ENCODE data around the gene GASK1B.

The GASK1B gene

DNA sequence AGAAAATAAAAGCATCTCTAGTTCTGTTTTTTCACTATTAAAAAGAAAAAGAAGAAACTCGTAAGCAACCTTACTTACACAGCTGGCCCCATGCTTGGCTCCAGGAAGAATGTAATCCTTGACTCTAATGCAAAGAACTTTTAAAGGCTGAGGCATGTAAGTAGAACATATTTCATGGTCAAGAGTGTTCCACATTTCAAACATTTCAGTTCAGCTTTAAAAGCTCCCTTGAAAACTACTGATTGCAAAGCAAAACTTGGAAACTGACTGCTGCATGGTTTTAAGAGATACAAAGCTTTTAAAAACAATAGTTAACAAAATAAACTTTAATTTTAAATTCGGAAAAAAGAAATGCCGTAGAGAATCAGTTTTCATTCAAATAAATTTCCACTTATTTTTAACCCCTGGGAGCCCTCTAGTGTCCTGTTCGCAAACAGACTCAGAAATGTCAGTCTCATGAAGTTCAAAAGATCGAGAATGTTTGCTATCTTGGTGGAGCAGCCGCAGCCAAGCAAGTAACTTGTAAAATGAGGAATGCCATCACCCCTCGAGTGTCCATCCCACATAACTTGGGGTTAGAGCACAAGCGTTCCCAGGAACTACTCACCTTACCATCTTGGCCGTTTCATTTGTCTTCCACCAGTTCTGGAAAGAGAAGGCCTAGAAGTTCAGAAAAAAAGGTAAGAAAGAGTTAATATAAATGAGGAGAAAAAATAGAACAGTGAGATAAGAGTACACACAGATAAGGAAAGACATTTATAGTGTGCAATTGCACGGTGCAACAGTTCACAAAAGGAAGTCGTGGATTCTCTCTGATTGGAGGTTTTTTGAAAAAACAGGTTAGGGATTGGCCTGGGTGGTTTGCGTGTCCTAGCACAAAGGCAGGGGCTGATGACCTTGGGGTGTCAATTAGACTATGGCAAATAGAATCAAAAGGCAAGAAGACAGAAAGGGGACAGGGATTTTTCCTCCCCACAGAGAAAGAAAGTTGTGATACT lies at the start of gene GASK1B:
Gene GASK1B (minus strand): TSS at position 765 of the 998 bp plus-strand sequence. CDS start 1,650 bp downstream, outside the sequence.
- no peak within 1 kb of the TSS for H3K27ac Mint-ChIP-seq

DNA sequence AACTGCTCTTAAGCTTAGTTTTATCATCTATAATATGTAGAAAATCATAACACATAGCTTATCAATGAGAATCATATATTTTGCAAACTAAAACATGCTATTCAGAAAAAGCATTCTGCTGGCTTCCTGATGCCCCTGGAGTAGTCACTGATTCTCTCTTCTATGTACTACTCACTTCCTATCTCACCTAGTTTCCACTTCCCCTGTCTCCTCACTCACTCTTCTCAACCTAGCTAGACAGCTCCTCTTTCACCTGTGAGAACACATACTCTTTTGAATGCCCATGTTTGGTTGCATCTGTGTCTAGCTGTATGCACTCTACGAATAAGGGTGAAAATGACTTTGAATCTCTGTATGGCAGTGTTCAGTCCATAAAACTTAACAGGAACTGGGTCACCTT lies 46.8 kb upstream of the GASK1B start:
- Mint-ChIP-seq H3K4me1 (ENCODE audit: low read depth) (no peaks in the 10 kb centered on the region), H3K27ac (no peak overlapping the region), H3K27me3 (peaks cover 4% of the 10 kb centered on the region), H3K9me3 (no peaks in the 10 kb centered on the region), H3K4me3 (no peak overlapping the region), H3K36me3 (ENCODE audit: low read depth) (no peaks in the 10 kb centered on the region)
- no peak for DNase-seq

More for the DNA sequence above, at the start of gene GASK1B:
- Mint-ChIP-seq H3K4me3 (no peak within 1 kb of the TSS), H3K36me3 (ENCODE audit: low read depth) (no peaks in the 10 kb centered on the region), H3K4me1 (ENCODE audit: low read depth) (peaks cover 11% of the 10 kb centered on the region), H3K27me3 (peaks cover 45% of the 10 kb centered on the region), H3K9me3 (no peaks in the 10 kb centered on the region)
- DNase-seq = no peak

DNA sequence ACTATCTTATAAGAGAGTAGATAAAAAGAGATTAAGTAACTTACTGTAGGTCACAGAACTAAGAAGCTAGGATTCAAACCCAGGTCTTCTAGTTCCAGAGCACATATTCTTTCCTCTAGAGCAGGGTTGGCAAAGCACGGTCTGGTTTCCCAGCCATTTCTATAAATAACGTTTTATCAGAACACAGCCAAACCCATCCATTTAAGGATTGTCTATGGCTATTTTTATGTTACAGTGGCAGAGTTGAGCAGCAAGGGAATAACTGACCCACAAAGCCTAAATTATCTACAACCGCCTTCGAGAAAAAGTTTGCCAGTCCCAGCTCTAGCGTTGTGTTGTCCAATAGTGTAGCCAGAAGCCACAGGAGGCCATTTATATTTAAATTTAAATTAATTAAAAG lies 44.9 kb upstream of the GASK1B start:
- DNase-seq = no peak
- H3K27me3 Mint-ChIP-seq = peaks cover 17% of the 10 kb centered on the region
- no peaks in the 10 kb centered on the region for H3K9me3 Mint-ChIP-seq
- H3K4me1 Mint-ChIP-seq (ENCODE audit: low read depth) = no peaks in the 10 kb centered on the region
- H3K36me3 Mint-ChIP-seq (ENCODE audit: low read depth) = no peaks in the 10 kb centered on the region
- no peak overlapping the region for H3K4me3 Mint-ChIP-seq
- no peak overlapping the region for H3K27ac Mint-ChIP-seq

DNA sequence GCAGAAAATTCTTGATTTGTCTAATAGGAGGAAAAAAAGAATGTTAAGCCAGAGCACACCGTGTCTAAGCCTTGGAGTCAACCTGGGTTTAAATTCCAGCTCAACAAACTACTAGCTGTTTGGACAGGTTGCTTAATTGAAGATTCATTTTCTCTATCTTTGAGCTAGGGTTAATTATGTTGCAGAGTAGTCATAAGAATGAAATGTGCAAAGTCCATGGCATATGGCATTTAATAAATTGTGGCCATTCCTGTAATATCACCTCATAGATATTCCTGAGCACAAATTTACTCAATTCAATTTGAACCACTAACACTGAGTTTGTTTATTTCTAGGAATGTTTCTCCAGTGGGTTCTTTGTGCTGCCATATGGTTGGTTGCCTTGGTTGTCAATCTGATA lies 42.0 kb upstream of the GASK1B start:
- Mint-ChIP-seq H3K4me3 (no peak overlapping the region), H3K36me3 (ENCODE audit: low read depth) (no peaks in the 10 kb centered on the region), H3K9me3 (no peaks in the 10 kb centered on the region), H3K27me3 (peaks cover 34% of the 10 kb centered on the region), H3K27ac (no peak overlapping the region), H3K4me1 (ENCODE audit: low read depth) (peaks cover 12% of the 10 kb centered on the region)
- no peak for DNase-seq

DNA sequence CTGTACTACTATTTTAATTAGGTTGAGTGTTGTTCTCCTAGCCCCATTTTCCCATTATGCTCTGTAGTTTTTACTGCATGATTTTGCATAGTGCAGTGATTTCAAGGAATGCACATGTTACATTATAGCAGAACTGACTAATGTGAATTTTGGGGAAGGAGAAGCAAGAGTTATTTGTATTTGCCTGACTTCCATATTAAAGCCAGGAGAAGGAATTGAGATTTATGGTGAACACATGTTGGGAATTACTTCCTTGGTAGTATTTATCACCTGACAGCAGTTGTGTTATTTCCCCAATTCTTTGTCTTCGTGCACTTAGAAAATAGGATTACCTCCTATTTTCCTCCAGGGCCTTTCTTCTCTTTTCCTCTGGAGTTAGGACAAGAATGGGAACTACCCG lies 40.6 kb upstream of the GASK1B start:
- H3K27me3 Mint-ChIP-seq = peaks cover 44% of the 10 kb centered on the region
- peaks cover 16% of the 10 kb centered on the region for H3K4me1 Mint-ChIP-seq (ENCODE audit: low read depth)

DNA sequence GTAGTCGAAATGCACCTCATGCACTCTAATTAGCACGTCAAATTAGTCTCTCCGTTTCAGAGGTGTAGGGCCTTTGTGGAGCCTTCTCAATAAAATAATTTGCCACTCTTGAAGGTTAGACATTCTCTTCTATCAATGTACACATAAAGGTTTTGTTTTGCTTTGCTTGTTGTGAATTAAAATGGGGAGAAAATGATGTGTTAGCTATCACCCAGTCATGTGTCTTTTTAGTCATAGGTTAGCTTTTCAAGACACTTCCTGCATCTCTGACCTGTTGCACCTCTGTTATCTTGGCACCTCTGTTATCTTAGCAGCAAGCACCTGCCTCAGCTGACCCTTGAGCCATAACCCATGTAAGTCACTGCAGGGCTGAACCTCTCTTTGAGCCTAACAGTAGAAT lies 38.4 kb upstream of the GASK1B start:
- H3K36me3 Mint-ChIP-seq (ENCODE audit: low read depth) = no peaks in the 10 kb centered on the region
- peaks cover 2% of the 10 kb centered on the region for H3K9me3 Mint-ChIP-seq
- H3K27ac Mint-ChIP-seq = no peak overlapping the region
- no peak overlapping the region for H3K4me3 Mint-ChIP-seq
- H3K27me3 Mint-ChIP-seq = peaks cover 43% of the 10 kb centered on the region
- peaks cover 16% of the 10 kb centered on the region for H3K4me1 Mint-ChIP-seq (ENCODE audit: low read depth)
- DNase-seq = no peak

More for the DNA sequence above, 40.6 kb upstream of the GASK1B start:
- no peak for DNase-seq
- H3K4me3 Mint-ChIP-seq = no peak overlapping the region
- no peaks in the 10 kb centered on the region for H3K36me3 Mint-ChIP-seq (ENCODE audit: low read depth)
- no peaks in the 10 kb centered on the region for H3K9me3 Mint-ChIP-seq
- no peak overlapping the region for H3K27ac Mint-ChIP-seq

DNA sequence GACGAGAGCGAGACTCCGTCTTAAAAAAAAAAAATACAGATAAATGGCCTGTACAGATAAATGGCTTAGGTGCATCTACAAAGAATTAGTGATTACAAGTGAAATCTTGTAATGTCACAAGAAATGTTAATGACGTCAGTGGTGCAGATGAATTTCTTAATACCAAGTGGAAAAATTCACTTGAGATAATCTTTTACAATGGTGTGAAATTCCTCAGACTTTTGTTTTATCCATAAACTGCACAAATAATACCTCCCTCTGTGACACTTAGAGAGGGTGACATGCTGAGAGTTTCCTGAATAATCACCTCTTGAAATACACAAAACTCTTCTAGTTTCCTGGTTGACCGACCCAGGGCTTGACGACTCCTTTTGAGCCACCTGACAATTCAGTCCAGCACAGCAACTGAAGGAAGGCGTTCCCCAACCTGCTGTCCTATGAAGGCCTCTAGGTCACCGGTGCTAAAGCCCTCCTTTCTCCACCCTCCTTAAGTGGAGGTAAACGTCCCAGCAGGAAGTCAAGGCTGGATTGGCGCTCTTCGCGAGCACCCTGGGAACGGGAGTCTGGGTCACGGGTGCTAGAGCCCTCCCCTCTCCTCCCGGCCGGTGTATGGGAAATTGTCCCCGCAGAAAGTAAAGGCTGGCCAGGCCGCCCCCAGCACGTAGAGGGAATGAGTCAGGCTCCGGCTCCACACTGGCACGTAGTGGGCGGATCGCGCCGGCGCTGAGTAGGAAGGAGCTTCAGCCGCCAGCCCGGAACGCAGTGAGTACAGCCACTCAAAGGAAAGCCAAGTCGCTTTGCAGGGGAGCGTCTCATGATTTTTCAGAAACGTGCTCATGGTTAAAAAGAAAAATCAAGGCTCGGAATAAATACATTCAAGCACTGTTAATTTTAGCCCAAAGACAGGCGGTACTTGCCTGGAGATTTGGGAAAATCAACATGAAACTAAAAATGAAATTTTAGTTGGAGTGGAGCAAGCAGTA lies 37.3 kb upstream of the GASK1B start, which contains the start of gene TMEM144:
Gene TMEM144 (plus strand): TSS at position 662 of the 983 bp plus-strand sequence. CDS start 2,182 bp downstream, outside the sequence.
- Mint-ChIP-seq H3K27ac (peak within 1 kb of the TSS; percentile 48), H3K4me1 (ENCODE audit: low read depth) (peaks cover 16% of the 10 kb centered on the region), H3K36me3 (ENCODE audit: low read depth) (no peaks in the 10 kb centered on the region), H3K9me3 (peaks cover 2% of the 10 kb centered on the region), H3K4me3 (peak within 1 kb of the TSS; percentile 65), H3K27me3 (peaks cover 43% of the 10 kb centered on the region)
- DNase-seq = peak; percentile 53

DNA sequence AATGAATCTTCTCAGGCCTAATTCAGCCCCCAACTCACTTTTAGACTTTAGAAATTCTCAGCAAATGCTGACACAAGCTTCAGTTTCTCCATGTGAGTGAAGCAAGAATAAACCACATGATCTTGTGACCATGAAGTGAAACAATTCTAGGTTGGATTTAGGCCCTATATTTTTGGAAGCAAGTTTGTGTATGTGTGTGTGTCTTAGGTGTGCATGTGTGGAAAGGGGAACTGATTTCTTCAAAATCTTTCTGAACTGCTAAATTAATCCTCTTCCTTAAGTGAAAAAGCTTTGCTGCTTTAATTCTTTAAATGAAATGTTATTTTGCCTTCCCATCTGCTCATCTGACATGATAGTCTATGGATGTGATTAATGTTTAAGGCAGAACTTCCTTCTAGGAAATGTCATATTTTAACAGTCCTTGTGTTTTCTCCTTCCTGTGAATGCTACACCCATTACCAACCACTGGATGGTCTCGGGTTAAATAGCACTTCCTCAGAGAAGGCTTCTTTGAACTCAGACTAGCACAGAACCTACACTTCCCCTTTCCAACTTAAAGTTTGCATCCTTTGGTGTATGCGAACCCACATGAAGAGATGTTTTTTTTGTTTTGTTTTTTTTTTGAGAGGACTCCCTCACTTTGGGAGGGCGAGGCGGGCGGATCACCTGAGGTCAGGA lies 36.3 kb upstream of the GASK1B start:
- no peak for DNase-seq
- peaks cover 2% of the 10 kb centered on the region for H3K9me3 Mint-ChIP-seq
- H3K27me3 Mint-ChIP-seq = peaks cover 39% of the 10 kb centered on the region
- H3K4me1 Mint-ChIP-seq (ENCODE audit: low read depth) = peaks cover 16% of the 10 kb centered on the region
- H3K4me3 Mint-ChIP-seq = no peak overlapping the region
- no peaks in the 10 kb centered on the region for H3K36me3 Mint-ChIP-seq (ENCODE audit: low read depth)
- H3K27ac Mint-ChIP-seq = no peak overlapping the region

DNA sequence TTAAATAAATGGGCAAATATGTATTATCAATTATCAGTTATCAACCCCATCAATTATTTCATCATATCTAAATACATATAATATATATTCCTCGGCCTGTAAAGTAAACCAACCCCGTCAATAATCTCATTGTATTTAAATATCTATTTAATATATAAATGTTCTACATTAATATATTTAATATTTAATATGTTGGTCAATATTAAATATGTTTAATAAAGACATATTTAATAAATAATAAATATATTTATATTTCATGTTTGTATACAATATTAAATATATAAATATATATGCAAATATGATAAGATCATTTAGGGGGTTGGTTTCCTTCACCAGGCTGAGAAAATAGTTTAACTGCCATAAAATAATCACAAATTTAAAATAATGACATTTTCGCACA lies 31.1 kb upstream of the GASK1B start:
- DNase-seq = no peak
- H3K36me3 Mint-ChIP-seq (ENCODE audit: low read depth) = no peaks in the 10 kb centered on the region
- H3K9me3 Mint-ChIP-seq = peaks cover 2% of the 10 kb centered on the region
- no peak overlapping the region for H3K27ac Mint-ChIP-seq
- no peak overlapping the region for H3K4me3 Mint-ChIP-seq
- peaks cover 5% of the 10 kb centered on the region for H3K27me3 Mint-ChIP-seq
- no peaks in the 10 kb centered on the region for H3K4me1 Mint-ChIP-seq (ENCODE audit: low read depth)

DNA sequence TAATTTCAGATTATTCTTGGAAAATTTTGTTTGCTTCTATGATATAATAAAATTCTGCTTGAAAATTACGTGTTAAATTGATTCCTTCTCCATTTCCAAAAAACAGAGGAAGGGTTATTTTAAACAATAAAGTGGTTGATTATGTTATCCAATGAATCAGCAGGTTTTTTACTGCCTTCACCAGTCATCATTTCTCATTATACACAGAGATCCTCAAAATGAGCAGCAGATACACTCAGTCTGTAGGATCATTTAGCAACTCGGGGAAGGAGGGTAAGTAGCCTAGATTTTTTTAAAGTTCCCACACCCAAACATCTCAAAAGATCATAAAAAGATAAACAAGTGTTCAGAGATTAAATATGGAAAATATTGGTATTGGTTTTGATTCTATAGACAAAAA lies 30.6 kb upstream of the GASK1B start:
- Mint-ChIP-seq H3K4me1 (ENCODE audit: low read depth) (no peaks in the 10 kb centered on the region), H3K27me3 (peaks cover 3% of the 10 kb centered on the region), H3K9me3 (peaks cover 2% of the 10 kb centered on the region), H3K36me3 (ENCODE audit: low read depth) (no peaks in the 10 kb centered on the region), H3K4me3 (no peak overlapping the region), H3K27ac (no peak overlapping the region)
- DNase-seq = no peak

DNA sequence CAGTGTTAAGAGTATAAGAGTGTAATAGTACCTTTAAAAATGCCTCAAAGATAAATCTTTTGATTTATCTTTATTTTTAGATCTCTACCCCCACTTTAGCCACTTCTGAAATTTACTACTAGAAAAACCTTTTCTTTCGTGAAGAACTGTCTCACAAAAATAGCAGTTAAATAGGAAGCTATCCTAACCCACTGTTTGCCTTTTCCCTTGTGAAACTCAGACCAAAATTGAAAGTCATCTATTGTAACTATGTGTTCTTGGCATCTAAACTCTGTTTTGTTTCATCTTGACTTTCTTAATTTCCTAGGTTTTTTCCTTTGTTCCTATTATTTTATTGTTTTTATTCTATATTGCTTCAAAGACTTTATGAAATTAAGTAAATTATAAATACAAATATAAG lies 29.7 kb upstream of the GASK1B start:
- H3K4me3 Mint-ChIP-seq = no peak overlapping the region

DNA sequence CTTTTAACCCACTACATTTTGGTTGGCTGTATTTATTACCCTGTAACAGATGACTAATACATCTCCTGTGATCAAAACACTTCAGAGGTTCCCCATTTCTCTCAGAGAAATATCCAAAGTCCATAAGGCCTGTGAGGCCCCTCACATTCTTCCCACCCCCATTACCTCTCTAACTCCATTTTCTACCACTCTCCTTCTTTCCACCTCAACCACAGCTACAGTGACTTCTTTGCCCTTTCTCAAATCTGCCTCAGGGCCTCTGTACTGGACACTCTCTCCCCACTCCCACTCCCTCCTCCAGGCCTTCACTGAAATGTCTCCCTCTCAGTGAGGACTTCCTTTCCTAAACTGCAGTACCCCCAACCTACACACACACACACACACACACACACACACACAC lies 29.1 kb upstream of the GASK1B start:
- H3K4me1 Mint-ChIP-seq (ENCODE audit: low read depth) = no peaks in the 10 kb centered on the region
- no peaks in the 10 kb centered on the region for H3K36me3 Mint-ChIP-seq (ENCODE audit: low read depth)
- no peak overlapping the region for H3K27ac Mint-ChIP-seq

More for the DNA sequence above, 29.7 kb upstream of the GASK1B start:
- Mint-ChIP-seq H3K27ac (no peak overlapping the region), H3K9me3 (no peaks in the 10 kb centered on the region), H3K27me3 (no peaks in the 10 kb centered on the region), H3K4me1 (ENCODE audit: low read depth) (no peaks in the 10 kb centered on the region), H3K36me3 (ENCODE audit: low read depth) (no peaks in the 10 kb centered on the region)
- no peak for DNase-seq

DNA sequence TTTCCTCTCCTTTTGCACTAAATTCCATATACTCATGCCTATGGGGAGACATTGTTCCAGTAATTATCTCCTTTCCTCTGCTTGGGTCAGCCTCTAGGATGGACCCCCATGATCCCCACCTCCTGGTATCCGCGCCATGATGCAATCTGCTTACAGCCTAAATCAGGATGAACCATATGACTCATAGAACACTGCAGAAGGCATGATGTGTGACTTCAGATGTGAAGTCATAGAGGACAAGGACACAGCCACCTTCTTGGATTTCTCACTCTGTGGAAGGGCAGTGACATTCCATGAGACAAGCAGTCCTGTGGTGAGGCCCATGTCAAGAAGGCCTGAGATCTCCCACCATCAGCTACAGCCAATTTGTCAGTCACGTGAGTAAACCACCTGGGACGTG lies 28.5 kb upstream of the GASK1B start:
- Mint-ChIP-seq H3K9me3 (no peaks in the 10 kb centered on the region), H3K27me3 (no peaks in the 10 kb centered on the region), H3K27ac (no peak overlapping the region)

More for the DNA sequence above, 29.1 kb upstream of the GASK1B start:
- Mint-ChIP-seq H3K4me3 (no peak overlapping the region), H3K9me3 (no peaks in the 10 kb centered on the region), H3K27me3 (no peaks in the 10 kb centered on the region)
- DNase-seq = no peak

DNA sequence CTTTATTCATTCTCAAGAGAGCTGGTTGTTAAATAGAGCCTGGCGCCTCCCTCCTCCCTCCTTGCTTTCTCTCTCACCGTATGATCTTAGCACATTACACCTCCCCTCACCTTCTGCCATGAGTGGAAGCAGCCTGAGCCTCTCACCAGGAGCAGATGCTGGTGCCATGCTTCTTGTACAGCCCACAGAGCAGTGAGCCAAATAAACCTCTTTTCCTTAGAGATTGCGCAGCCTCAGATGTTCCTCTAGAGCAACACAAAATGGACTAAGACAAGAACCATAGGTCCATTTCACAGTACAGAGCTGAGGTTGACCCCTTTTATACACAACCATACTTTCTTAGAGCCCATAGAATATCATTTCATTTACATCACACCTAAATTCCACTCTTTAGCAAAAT lies 27.4 kb upstream of the GASK1B start:
- Mint-ChIP-seq H3K9me3 (no peaks in the 10 kb centered on the region), H3K4me1 (ENCODE audit: low read depth) (no peaks in the 10 kb centered on the region), H3K36me3 (ENCODE audit: low read depth) (no peaks in the 10 kb centered on the region), H3K27me3 (no peaks in the 10 kb centered on the region), H3K27ac (no peak overlapping the region), H3K4me3 (no peak overlapping the region)
- no peak for DNase-seq

More for the DNA sequence above, 28.5 kb upstream of the GASK1B start:
- Mint-ChIP-seq H3K36me3 (ENCODE audit: low read depth) (no peaks in the 10 kb centered on the region), H3K4me1 (ENCODE audit: low read depth) (no peaks in the 10 kb centered on the region), H3K4me3 (no peak overlapping the region)
- no peak for DNase-seq
